ENCODE results near the gene MACROD2.
A peak's percentile ranks its signal among the peaks of the same experiment; 100 is the strongest.

Gene MACROD2

GRCh38 chr20:15155848-15156401, 1160.6 kb downstream of the MACROD2 start:
- TF ChIP-seq CTCF (IDR thresholded peaks at IDR 0.05; ENCODE audit: insufficient read depth, low read depth, low read length, missing control alignments) = no peak
- H3K4me3 ChIP-seq (ENCODE audit: low read depth, low read length) = no peak overlapping the region
- no peak for DNase-seq (ENCODE audit: low read depth)

DNA sequence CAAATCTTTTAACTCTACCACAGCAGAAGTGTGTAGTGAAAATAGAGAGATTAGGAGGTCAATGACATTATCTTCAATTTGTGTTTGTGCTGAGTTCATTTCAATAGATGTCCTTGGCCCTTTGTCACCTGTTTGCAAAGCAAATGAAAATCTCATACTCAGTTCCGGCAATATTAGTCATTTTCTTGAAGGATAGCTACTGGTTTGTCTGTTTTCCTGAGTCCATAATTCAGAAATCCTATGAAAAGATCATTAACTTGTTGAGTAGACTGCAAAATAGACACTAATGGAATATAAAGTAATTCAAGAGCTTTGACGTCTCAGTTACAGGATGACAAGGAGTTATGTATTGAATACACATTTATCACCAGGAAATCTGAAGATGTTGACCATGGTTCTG, 1163.2 kb downstream of the MACROD2 start:
- TF ChIP-seq CTCF (IDR thresholded peaks at IDR 0.05; ENCODE audit: insufficient read depth, low read depth, low read length, missing control alignments) = no peak
- no peak for DNase-seq (ENCODE audit: low read depth)
- no peak overlapping the region for H3K4me3 ChIP-seq (ENCODE audit: low read depth, low read length)

GRCh38 chr20:15162079-15162647, 1166.8 kb downstream of the MACROD2 start:
- H3K4me3 ChIP-seq (ENCODE audit: low read depth, low read length) = peak overlapping the region; percentile 25; the same call in 1 of the 2 replicates
- TF ChIP-seq CTCF (IDR thresholded peaks at IDR 0.05; ENCODE audit: insufficient read depth, low read depth, low read length, missing control alignments) = no peak
- DNase-seq (ENCODE audit: low read depth) = peak; percentile 67

DNA sequence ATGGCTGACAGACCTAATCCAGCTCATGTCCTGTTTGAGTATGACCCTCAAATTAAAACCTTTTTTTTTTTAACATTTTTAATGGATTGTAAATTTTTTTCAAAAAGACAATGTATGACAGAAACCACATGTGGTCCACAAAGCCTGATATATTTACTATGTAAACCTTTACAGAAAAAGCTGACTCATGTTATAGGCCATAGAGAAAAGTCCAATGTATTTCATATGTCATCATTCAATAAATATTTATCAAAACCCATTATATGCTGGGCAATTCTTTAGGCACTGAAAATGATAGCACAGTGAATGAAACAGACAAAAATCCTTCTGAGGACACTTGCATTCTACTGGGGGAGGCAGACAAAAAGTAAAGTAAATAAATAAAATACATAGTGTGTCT, 1168.3 kb downstream of the MACROD2 start:
- no peak for TF ChIP-seq CTCF (IDR thresholded peaks at IDR 0.05; ENCODE audit: insufficient read depth, low read depth, low read length, missing control alignments)
- no peak overlapping the region for H3K4me3 ChIP-seq (ENCODE audit: low read depth, low read length)
- no peak for DNase-seq (ENCODE audit: low read depth)

GRCh38 chr20:15164726-15165125, 1169.4 kb downstream of the MACROD2 start:
- TF ChIP-seq CTCF (IDR thresholded peaks at IDR 0.05; ENCODE audit: insufficient read depth, low read depth, low read length, missing control alignments) = no peak
- no peak overlapping the region for H3K4me3 ChIP-seq (ENCODE audit: low read depth, low read length)
- DNase-seq (ENCODE audit: low read depth) = no peak

DNA sequence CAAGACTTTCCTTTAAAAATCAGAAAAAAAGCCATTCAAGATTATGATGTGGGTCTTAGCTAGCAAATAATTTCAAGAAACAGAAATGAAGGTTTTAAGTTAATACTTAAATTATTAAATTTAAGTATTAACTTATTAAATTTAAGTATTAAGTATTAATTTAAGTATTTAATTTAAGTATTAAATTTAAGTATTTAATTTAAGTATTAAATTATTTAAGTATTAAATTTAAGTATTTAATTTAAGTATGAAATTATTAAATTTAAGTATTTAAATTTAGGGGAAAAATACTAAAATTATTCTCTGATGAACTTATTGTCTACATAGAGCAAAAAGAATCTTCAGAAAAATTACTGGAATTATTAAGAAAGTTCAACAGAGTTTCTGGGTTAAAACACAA, 1171.4 kb downstream of the MACROD2 start:
- no peak overlapping the region for H3K4me3 ChIP-seq (ENCODE audit: low read depth, low read length)
- TF ChIP-seq CTCF (IDR thresholded peaks at IDR 0.05; ENCODE audit: insufficient read depth, low read depth, low read length, missing control alignments) = no peak
- DNase-seq (ENCODE audit: low read depth) = no peak

DNA sequence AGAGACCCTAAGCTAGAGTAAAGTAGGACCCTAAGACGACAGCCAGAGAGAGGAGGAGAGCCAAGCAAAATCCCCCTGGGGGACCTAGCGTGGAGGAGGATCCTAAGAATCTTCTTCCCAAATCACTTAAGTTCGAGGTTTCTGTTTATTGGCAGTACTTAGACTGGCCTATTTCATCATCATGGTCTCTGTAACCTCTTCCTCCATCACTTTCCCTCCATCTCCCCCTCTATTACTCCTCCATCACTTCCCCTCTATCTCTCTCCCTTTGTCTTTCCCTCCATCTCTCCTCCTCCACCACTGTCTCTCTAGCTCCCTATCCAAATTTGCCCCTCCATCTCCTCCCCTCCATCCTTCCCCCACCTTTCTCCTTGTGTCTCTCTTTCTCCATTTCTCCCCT, 1175.7 kb downstream of the MACROD2 start:
- no peak overlapping the region for H3K4me3 ChIP-seq (ENCODE audit: low read depth, low read length)
- DNase-seq (ENCODE audit: low read depth) = no peak
- no peak for TF ChIP-seq CTCF (IDR thresholded peaks at IDR 0.05; ENCODE audit: insufficient read depth, low read depth, low read length, missing control alignments)
